Endothelial cell of umbilical vein (primary cell): ENCODE results near the gene HBA2. TPM values are rescaled to one million over a fixed set of nuclear protein-coding genes. Genes with fewer than 3 reads are reported as not detected.
A peak's percentile ranks its signal among the peaks of the same experiment; 100 is the strongest.

ENCODE experiments used
- BruUV-seq: library from RNA; stranded (reverse); fragments of 400-500 nt; replicated peaks from 2 replicates; lab custom pipeline; 2021; lab: Mats Ljungman, UMichigan
- CTCF ChIA-PET: fragments of 300-600, 350-600 bp; sonication (Branson Sonifier 250); formaldehyde crosslinking; loops from one replicate; lab custom pipeline; 2021; ENCODE audit warnings: antibody characterized with exemption, inconsistent platforms; lab: Charles Lee
- POLR2A ChIA-PET: fragments of 300-600, 350-600 bp; sonication (Branson Sonifier 250); formaldehyde crosslinking; loops from one replicate; lab custom pipeline; 2021; ENCODE audit warnings: antibody characterized with exemption, inconsistent platforms; lab: Charles Lee
- DNase-seq: peaks from one replicate; pipeline ENCODE4 v3.0.0-alpha.2; 2011; ENCODE audit warnings: low read depth, low spot score
- FAIRE-seq: peaks from 2 replicates; lab custom pipeline; 2011; peaks lifted over from hg19 to GRCh38; lab: Jason Lieb, UNC
- H2AFZ ChIP-seq: 2 replicates; pipeline ENCODE4 v1.6.0; 2012; ENCODE audit warnings: low read depth, low read length, control low read depth, inconsistent platforms
- H3K27ac ChIP-seq: 2 replicates; pipeline ENCODE4 v1.5.1; 2011; ENCODE audit warnings: low read depth, mild to moderate bottlenecking, control low read depth, low read length, moderate library complexity; ENCODE audit not compliant: insufficient read depth
- H3K27me3 ChIP-seq, 2 experiments: 2 replicates each; pipeline versions ENCODE4 v1.6.0 to v1.6.1; 2011; ENCODE audit warnings: low read length in 2 of 2, mixed read lengths in 1 of 2; ENCODE audit not compliant: control insufficient read depth in 2 of 2, insufficient read depth in 2 of 2
- H3K36me3 ChIP-seq, 2 experiments: 2 replicates in 1 of 2; 3 replicates in 1 of 2; pipeline ENCODE4 v1.5.1; 2011; ENCODE audit warnings: low read length in 2 of 2, mild to moderate bottlenecking in 1 of 2, moderate library complexity in 1 of 2; ENCODE audit not compliant: control insufficient read depth in 2 of 2, insufficient read depth in 2 of 2; ENCODE audit errors: extremely low read depth in 1 of 2
- H3K4me1 ChIP-seq: 3 replicates; pipeline ENCODE4 v1.5.1; 2011; ENCODE audit warnings: mild to moderate bottlenecking, low read length; ENCODE audit not compliant: control insufficient read depth, insufficient read depth; ENCODE audit errors: extremely low read depth
- H3K4me2 ChIP-seq: 2 replicates; pipeline ENCODE4 v1.6.1; 2011; ENCODE audit warnings: low read length, control low read depth, mixed read lengths; ENCODE audit not compliant: insufficient read depth
- H3K4me3 ChIP-seq, 3 experiments: fragments of 200-600 bp in 1 of 3; sonication (generic), shearing (Covaris generic) in 1 of 3; replicated peaks in 1 of 3; 2 replicates each; pipeline ENCODE4 v1.5.1; 2011 to 2016; ENCODE audit warnings: control low read depth in 3 of 3, low read length in 3 of 3, mild to moderate bottlenecking in 2 of 3, inconsistent platforms in 1 of 3, low read depth in 1 of 3, moderate library complexity in 1 of 3; ENCODE audit not compliant: insufficient read depth in 1 of 3
- H3K79me2 ChIP-seq: 2 replicates; pipeline ENCODE4 v1.6.0; 2012; ENCODE audit warnings: low read length, inconsistent platforms; ENCODE audit not compliant: control insufficient read depth, insufficient read depth
- H3K9ac ChIP-seq: replicated peaks from 2 replicates; pipeline ENCODE3; 2011; ENCODE audit warnings: low read length, control low read depth; ENCODE audit not compliant: insufficient read depth; ENCODE audit errors: extremely low read depth
- H3K9me1 ChIP-seq: replicated peaks from 3 replicates; pipeline ENCODE4 v1.6.0; 2011; ENCODE audit warnings: mild to moderate bottlenecking, low read length; ENCODE audit not compliant: control insufficient read depth, insufficient read depth; ENCODE audit errors: extremely low read depth
- H3K9me3 ChIP-seq: replicated peaks from 2 replicates; pipeline ENCODE4 v1.5.1; 2012; ENCODE audit warnings: low read length, inconsistent platforms; ENCODE audit not compliant: control insufficient read depth, insufficient read depth
- H4K20me1 ChIP-seq: replicated peaks from 2 replicates; pipeline ENCODE3; 2011; ENCODE audit warnings: mild to moderate bottlenecking, low read length; ENCODE audit not compliant: control insufficient read depth, insufficient read depth; ENCODE audit errors: extremely low read depth
- EZH2 ChIP-seq: IDR thresholded peaks from 2 replicates; pipeline ENCODE4 v1.6.1; 2012; ENCODE audit warnings: borderline replicate concordance, low read depth, mild to moderate bottlenecking, moderate library complexity, low read length, inconsistent platforms; ENCODE audit not compliant: severe bottlenecking
- GATA2 ChIP-seq: IDR thresholded peaks from 2 replicates; pipeline ENCODE4 v1.7.0; 2011; ENCODE audit warnings: low read depth, mild to moderate bottlenecking, moderate library complexity, mixed read lengths, low read length; ENCODE audit not compliant: insufficient read length, insufficient read depth
- JUN ChIP-seq: IDR thresholded peaks from 2 replicates; pipeline ENCODE4 v1.6.1; 2011; ENCODE audit warnings: borderline replicate concordance, low read depth; ENCODE audit not compliant: insufficient read length, insufficient read depth
- MYC ChIP-seq: IDR thresholded peaks from one replicate; pipeline ENCODE4 v1.6.1; 2011; ENCODE audit warnings: mild to moderate bottlenecking, low read depth, low read length
- POLR2A ChIP-seq: IDR thresholded peaks from 2 replicates; pipeline ENCODE4 v1.6.1; 2012; ENCODE audit warnings: low read depth, mild to moderate bottlenecking, control low read depth, low read length
- POLR2AphosphoS5 ChIP-seq: IDR thresholded peaks from 2 replicates; pipeline ENCODE4 v1.6.1; 2012; ENCODE audit warnings: low read depth, mild to moderate bottlenecking, control low read depth, low read length, moderate library complexity; ENCODE audit not compliant: insufficient read depth
- dilution Hi-C: fragments of 300-500 bp; cut with MboI; formaldehyde crosslinking; loops from one replicate; pipeline ENCODE4 v1.15.0; 2019; ENCODE audit warnings: low sequenced_read_pairs; ENCODE audit not compliant: extremely low pct_ligation_motif_present
- intact Hi-C: fragments of 100-400 bp; cut with micrococcal nuclease; formaldehyde crosslinking; loops from one replicate; pipeline ENCODE4 v1.10.0; 2022
- polyA plus RNA-seq, 4 experiments: library from polyadenylated mRNA; depleted of rRNA in 3 of 4; stranded (reverse) in 3 of 4; unstranded in 1 of 4; fragments of >200 nt; gene quantifications; 2 replicates each; pipeline versions ENCODE4 v1.2.1 to v1.2.3, GENCODE V29; 2011 to 2012; ENCODE audit warnings: missing spikeins in 1 of 4
- total RNA-seq: library from RNA; stranded (reverse); gene quantifications from 2 replicates; pipeline ENCODE4 v1.2.3, GENCODE V29; 2021
- TF ChIP-seq, protein P1 (sequence below): IDR thresholded peaks from 2 replicates; pipeline ENCODE4 v1.6.1; 2011; ENCODE audit not compliant: insufficient read depth, insufficient read length
- TF ChIP-seq, protein P2 (sequence below), 2 donors: IDR thresholded peaks; 1 replicate in 1 of 2; 2 replicates in 1 of 2; pipeline ENCODE4 v1.5.1; 2011; ENCODE audit warnings: low read length in 2 of 2, mild to moderate bottlenecking in 2 of 2, moderate library complexity in 2 of 2, control low read depth in 1 of 2, inconsistent platforms in 1 of 2, low read depth in 1 of 2; ENCODE audit not compliant: insufficient read depth in 1 of 2; ENCODE audit errors: extremely low read depth in 1 of 2

HBA2 gene
- total and polyA plus RNA-seq, 2 donors (not counting 3 experiments of a cell fraction or from before 2014, with no cell fraction given) = not detected

DNA sequence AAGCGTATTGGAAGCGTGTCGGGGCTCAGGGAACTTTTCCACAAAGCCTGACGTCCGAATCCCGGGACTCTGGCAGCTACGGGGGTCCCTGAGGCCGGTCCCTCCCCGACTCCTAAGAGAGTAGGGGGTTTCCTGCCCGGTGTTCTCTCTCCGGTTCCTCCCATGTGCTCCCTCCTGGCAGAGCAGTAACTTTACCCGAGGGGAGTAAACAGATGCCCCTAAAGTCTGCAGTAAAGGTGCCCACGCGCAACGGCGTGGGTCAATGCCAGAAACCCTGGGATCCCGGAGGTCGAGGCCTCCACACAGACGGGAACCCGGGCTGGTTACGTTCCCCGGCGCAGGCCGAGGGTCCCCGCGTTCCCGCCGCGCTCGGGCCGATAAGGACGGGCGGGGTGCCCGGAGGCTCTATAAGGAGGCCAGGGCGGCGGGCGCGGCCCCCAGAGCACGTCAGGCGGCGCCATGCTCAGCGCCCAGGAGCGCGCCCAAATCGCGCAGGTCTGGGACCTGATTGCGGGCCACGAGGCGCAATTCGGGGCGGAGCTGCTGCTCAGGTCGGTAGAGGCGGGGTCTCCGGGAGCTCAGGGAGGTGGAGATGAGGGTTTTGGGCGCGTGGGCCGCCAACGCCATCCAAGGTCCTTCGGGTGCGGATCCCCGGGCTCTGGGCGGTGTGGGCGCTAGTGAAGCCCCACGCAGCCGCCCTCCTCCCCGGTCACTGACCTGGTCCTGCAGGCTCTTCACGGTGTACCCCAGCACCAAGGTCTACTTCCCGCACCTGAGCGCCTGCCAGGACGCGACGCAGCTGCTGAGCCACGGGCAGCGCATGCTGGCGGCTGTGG lies 6.9 kb upstream of the HBA2 start, which contains the start of gene HBM:
Gene HBM, plus strand, starts transcription at position 440 of the 836 bp plus-strand sequence. Its CDS starts 20 bp downstream, at position 460.
- no peak within 1 kb of the TSS for H3K9ac ChIP-seq
- no peaks in the 10 kb centered on the region for H3K9me1 ChIP-seq
- H3K9me3 ChIP-seq = no peaks in the 10 kb centered on the region
- ChIA-PET CTCF (no interaction called here), POLR2A (no interaction called here)
- no peak within 1 kb of the TSS for H3K4me3 ChIP-seq
- H3K79me2 ChIP-seq = no peaks in the 10 kb centered on the region
- H3K4me1 ChIP-seq = no peaks in the 10 kb centered on the region
- BruUV-seq = no TSS peak
- H3K4me2 ChIP-seq = peak within 1 kb of the TSS; percentile 29
- FAIRE-seq (no peak), DNase-seq (no peak)
- H3K27ac ChIP-seq = no peak within 1 kb of the TSS
- intact Hi-C loops (no loop called here), dilution Hi-C loops (no loop called here)
- H2AFZ ChIP-seq = no peak within 1 kb of the TSS
- H4K20me1 ChIP-seq = no peaks in the 10 kb centered on the region
- peaks cover 39 to 40% of the 10 kb centered on the region in 2 experiments for H3K27me3 ChIP-seq
- H3K36me3 ChIP-seq = no peaks in the 10 kb centered on the region
- TF ChIP-seq JUN (no peak), EZH2 (peak; percentile 93)

DNA sequence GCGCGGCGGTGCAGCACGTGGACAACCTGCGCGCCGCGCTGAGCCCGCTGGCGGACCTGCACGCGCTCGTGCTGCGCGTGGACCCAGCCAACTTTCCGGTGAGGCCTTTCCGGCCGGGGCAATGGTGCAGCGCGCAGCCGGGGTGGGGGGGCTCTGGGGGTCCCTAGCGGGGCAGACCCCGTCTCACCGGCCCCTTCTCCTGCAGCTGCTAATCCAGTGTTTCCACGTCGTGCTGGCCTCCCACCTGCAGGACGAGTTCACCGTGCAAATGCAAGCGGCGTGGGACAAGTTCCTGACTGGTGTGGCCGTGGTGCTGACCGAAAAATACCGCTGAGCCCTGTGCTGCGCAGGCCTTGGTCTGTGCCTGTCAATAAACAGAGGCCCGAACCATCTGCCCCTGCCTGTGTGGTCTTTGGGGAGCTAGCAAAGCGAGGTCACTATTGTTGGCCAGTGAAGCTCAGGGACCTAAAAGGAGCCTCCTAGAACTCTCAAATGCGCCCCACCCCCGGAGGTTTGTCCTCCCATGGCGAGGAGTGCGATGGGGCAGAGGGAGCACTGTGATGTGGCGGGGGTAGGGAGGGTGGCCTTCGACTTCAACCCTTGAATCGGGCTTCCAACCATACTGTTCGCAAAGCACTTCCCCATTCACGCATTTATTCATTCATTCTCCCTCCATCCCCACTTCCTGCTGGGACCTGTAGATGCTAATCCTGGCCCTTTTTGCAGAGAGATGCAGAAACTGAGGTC lies 6.1 kb upstream of the HBA2 start:
- H3K36me3 ChIP-seq = no peaks in the 10 kb centered on the region
- no peak overlapping the region for H3K4me2 ChIP-seq
- BruUV-seq = no TSS peak
- H3K4me1 ChIP-seq = no peaks in the 10 kb centered on the region
- FAIRE-seq = no peak
- H3K9me1 ChIP-seq = no peaks in the 10 kb centered on the region
- dilution Hi-C loops (no loop called here), intact Hi-C loops (no loop called here)
- H3K27me3 ChIP-seq = peaks cover 41% of the 10 kb centered on the region in 2 experiments
- no peak overlapping the region for H3K9ac ChIP-seq
- TF ChIP-seq, protein P1, sequence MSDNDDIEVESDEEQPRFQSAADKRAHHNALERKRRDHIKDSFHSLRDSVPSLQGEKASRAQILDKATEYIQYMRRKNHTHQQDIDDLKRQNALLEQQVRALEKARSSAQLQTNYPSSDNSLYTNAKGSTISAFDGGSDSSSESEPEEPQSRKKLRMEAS = no peak
- TF ChIP-seq MYC (no peak), GATA2 (no peak), JUN (no peak), EZH2 (no peak), POLR2AphosphoS5 (no peak), POLR2A (no peak)
- TF ChIP-seq, protein P2, sequence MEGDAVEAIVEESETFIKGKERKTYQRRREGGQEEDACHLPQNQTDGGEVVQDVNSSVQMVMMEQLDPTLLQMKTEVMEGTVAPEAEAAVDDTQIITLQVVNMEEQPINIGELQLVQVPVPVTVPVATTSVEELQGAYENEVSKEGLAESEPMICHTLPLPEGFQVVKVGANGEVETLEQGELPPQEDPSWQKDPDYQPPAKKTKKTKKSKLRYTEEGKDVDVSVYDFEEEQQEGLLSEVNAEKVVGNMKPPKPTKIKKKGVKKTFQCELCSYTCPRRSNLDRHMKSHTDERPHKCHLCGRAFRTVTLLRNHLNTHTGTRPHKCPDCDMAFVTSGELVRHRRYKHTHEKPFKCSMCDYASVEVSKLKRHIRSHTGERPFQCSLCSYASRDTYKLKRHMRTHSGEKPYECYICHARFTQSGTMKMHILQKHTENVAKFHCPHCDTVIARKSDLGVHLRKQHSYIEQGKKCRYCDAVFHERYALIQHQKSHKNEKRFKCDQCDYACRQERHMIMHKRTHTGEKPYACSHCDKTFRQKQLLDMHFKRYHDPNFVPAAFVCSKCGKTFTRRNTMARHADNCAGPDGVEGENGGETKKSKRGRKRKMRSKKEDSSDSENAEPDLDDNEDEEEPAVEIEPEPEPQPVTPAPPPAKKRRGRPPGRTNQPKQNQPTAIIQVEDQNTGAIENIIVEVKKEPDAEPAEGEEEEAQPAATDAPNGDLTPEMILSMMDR (IDR thresholded peaks at IDR 0.05; ENCODE audit: extremely low read depth in 1 of 2, insufficient read depth in 1 of 2, low read depth in 1 of 2, low read length in 2 of 2) = no peak
- no peaks in the 10 kb centered on the region for H3K9me3 ChIP-seq
- H2AFZ ChIP-seq = no peak overlapping the region
- H3K27ac ChIP-seq = no peak overlapping the region
- H4K20me1 ChIP-seq = no peaks in the 10 kb centered on the region
- H3K4me3 ChIP-seq = no peak overlapping the region
- H3K79me2 ChIP-seq = no peaks in the 10 kb centered on the region
- no peak for DNase-seq
- POLR2A ChIA-PET = no interaction called here
- CTCF ChIA-PET = interaction anchor here (1.4 to 1.9 kb wide), 2 partner anchors 14 to 70 kb away, joined by 4 read pairs; partner anchors contain the start of gene HBQ1
